B cell (primary cell): ENCODE data around the gene EXOC6. TPM values are rescaled to one million over a fixed set of nuclear protein-coding genes. Genes with fewer than 3 reads are reported as not detected.

Experiments
- ATAC-seq: fragments of 200-7000 bp; cut with Tn5 transposase; one replicate; pipeline ENCODE4 v1.10.0; 2021; ENCODE audit warnings: low read depth, mild to moderate bottlenecking, moderate number of reproducible peaks, moderate library complexity
- CTCF ChIA-PET: fragments of 350-600 bp; sonication (Branson Sonifier 250); formaldehyde crosslinking; loops from one replicate; lab custom pipeline; 2021; ENCODE audit warnings: antibody characterized with exemption, inconsistent platforms; lab: Charles Lee
- POLR2A ChIA-PET: fragments of 350-600 bp; sonication (Branson Sonifier 250); formaldehyde crosslinking; loops from one replicate; lab custom pipeline; 2021; ENCODE audit warnings: antibody characterized with exemption; lab: Charles Lee
- DNase-seq: peaks from one replicate; pipeline ENCODE4 v3.0.0; 2013
- H2AFZ ChIP-seq: 2 replicates; pipeline ENCODE4 v1.6.1; 2012; ENCODE audit warnings: mild to moderate bottlenecking, low read depth, low read length; ENCODE audit not compliant: insufficient read depth, poor library complexity, severe bottlenecking
- H3K27ac ChIP-seq, 2 donors: 1 replicate in 1 of 2; 2 replicates in 1 of 2; pipeline ENCODE4 v1.5.1; 2012 to 2013; ENCODE audit warnings: low read length in 2 of 2, mild to moderate bottlenecking in 2 of 2, moderate library complexity in 1 of 2
- H3K27me3 ChIP-seq, 4 experiments: fragments of 200-600 bp in 1 of 4; sonication (generic) in 1 of 4; replicated peaks in 1 of 4; 1 replicate in 2 of 4; 2 replicates in 2 of 4; pipeline versions ENCODE4 v1.6.1 to v1.7.0; 2013 to 2016; ENCODE audit warnings: low read length in 3 of 4, mild to moderate bottlenecking in 2 of 4, mixed read lengths in 1 of 4, moderate library complexity in 1 of 4; ENCODE audit not compliant: insufficient read depth in 4 of 4, control insufficient read depth in 3 of 4; ENCODE audit errors: control extremely low read depth in 1 of 4
- H3K36me3 ChIP-seq, 2 experiments: replicated peaks in 1 of 2; 1 replicate in 1 of 2; 2 replicates in 1 of 2; pipeline versions ENCODE4 v1.6.1 to v1.7.1; 2013; ENCODE audit warnings: low read length in 1 of 2; ENCODE audit not compliant: insufficient read depth in 2 of 2, control insufficient read depth in 1 of 2; ENCODE audit errors: control extremely low read depth in 1 of 2, extremely low read depth in 1 of 2
- H3K4me1 ChIP-seq, 2 donors: fragments of 200-600 bp in 1 of 2; sonication (generic) in 1 of 2; 1 replicate in 1 of 2; 2 replicates in 1 of 2; pipeline versions ENCODE4 v1.5.1 to v1.6.1; 2013 to 2017; ENCODE audit warnings: low read length in 2 of 2; ENCODE audit not compliant: control insufficient read depth in 2 of 2, insufficient read depth in 2 of 2
- H3K4me2 ChIP-seq: replicated peaks from 2 replicates; pipeline ENCODE3; 2012; ENCODE audit warnings: mild to moderate bottlenecking, low read depth, low read length; ENCODE audit not compliant: poor library complexity, severe bottlenecking
- H3K4me3 ChIP-seq, 5 experiments: fragments of 200-600 bp in 1 of 5; sonication (generic) in 1 of 5; 1 replicate in 3 of 5; 2 replicates in 2 of 5; pipeline versions ENCODE4 v1.5.1 to v1.7.0; 2011 to 2016; ENCODE audit warnings: low read length in 4 of 5, mild to moderate bottlenecking in 4 of 5, low read depth in 2 of 5, control low read depth in 1 of 5, moderate library complexity in 1 of 5; ENCODE audit not compliant: insufficient read depth in 1 of 5; ENCODE audit errors: control extremely low read depth in 1 of 5, extremely low read depth in 1 of 5
- H3K79me2 ChIP-seq: fragments of 200-600 bp; sonication (generic); one replicate; pipeline ENCODE4 v1.6.0; 2016; ENCODE audit warnings: low read length; ENCODE audit not compliant: control insufficient read depth, insufficient read depth
- H3K9ac ChIP-seq: fragments of 200-600 bp; sonication (generic); 2 replicates; pipeline ENCODE4 v1.6.1; 2017; ENCODE audit warnings: mild to moderate bottlenecking, low read length, moderate library complexity
- H3K9me3 ChIP-seq, 3 donors: one replicate each; pipeline versions ENCODE4 v1.6.1 to v1.7.1; 2013; ENCODE audit warnings: low read length in 2 of 3; ENCODE audit not compliant: control insufficient read depth in 2 of 3, insufficient read depth in 1 of 3; ENCODE audit errors: control extremely low read depth in 1 of 3
- H4K20me1 ChIP-seq: 2 replicates; pipeline ENCODE4 v1.6.0; 2012; ENCODE audit warnings: mild to moderate bottlenecking, low read length; ENCODE audit not compliant: insufficient read depth, control insufficient read depth, poor library complexity, severe bottlenecking
- H3K27ac Mint-ChIP-seq: one replicate; pipeline ENCODE4 v1.8.0; 2021; ENCODE audit warnings: mixed read lengths
- H3K27me3 Mint-ChIP-seq: one replicate; pipeline ENCODE4 v1.8.0; 2021; ENCODE audit warnings: mixed read lengths
- H3K4me1 Mint-ChIP-seq: one replicate; pipeline ENCODE4 v1.8.0; 2021; ENCODE audit warnings: mixed read lengths
- H3K4me3 Mint-ChIP-seq: one replicate; pipeline ENCODE4 v1.8.0; 2021; ENCODE audit warnings: mixed read lengths
- H3K9me3 Mint-ChIP-seq: one replicate; pipeline ENCODE4 v1.8.0; 2022; ENCODE audit warnings: mixed read lengths; ENCODE audit not compliant: insufficient read depth
- CTCF ChIP-seq: fragments of 200-600 bp; IDR thresholded peaks from one replicate; pipeline ENCODE4 v1.8.0; 2022; ENCODE audit warnings: antibody characterized with exemption, mild to moderate bottlenecking
- EZH2 ChIP-seq: IDR thresholded peaks from 2 replicates; pipeline ENCODE4 v1.6.1; 2012; ENCODE audit warnings: borderline replicate concordance, low read depth, mild to moderate bottlenecking, moderate library complexity, low read length; ENCODE audit not compliant: insufficient read depth, poor library complexity, severe bottlenecking
- WGBS: methylation state at CpG from one replicate; pipeline ENCODE4 v1.1.5; 2013; ENCODE audit warnings: missing lambda C conversion rate; ENCODE audit not compliant: insufficient coverage; 5-methylcytosine and 5-hydroxymethylcytosine counted together
- intact Hi-C: fragments of 100-400 bp; cut with micrococcal nuclease; formaldehyde crosslinking; loops from one replicate; pipeline ENCODE4 v1.10.0; 2022
- polyA plus RNA-seq: library from polyadenylated mRNA; depleted of rRNA; stranded (reverse); fragments of >200 nt; gene quantifications from 2 replicates; pipeline ENCODE4 v1.2.3, GENCODE V29; 2012
- total RNA-seq, 2 donors: library from RNA; stranded (reverse); fragments of 120-200 nt in 1 of 2; gene quantifications; 1 replicate in 1 of 2; 2 replicates in 1 of 2; pipeline versions ENCODE4 v1.2.3 to v1.2.4, GENCODE V29; 2013 to 2022

Gene EXOC6
- total and polyA plus RNA-seq, 2 donors (not counting 1 experiment from before 2014, with no cell fraction given), result 7.9 to 22.6 TPM

- CTCF ChIA-PET, result interaction anchor here (1.1 kb wide), 1 partner anchor 198 kb away, joined by 3 read pairs; no protein-coding TSS in a partner anchor
- no peak overlapping the region for H3K27ac ChIP-seq
- POLR2A ChIA-PET, result no interaction called here
- peaks cover 8% of the 10 kb centered on the region for H3K4me1 Mint-ChIP-seq
- H3K27me3 Mint-ChIP-seq, result no peaks in the 10 kb centered on the region
- no peak overlapping the region for H3K27ac Mint-ChIP-seq
- DNase-seq (no peak), ATAC-seq (no peak)
- no peak overlapping the region for H3K4me3 ChIP-seq
- no peaks in the 10 kb centered on the region for H3K27me3 ChIP-seq
- H2AFZ ChIP-seq, result no peak overlapping the region
- TF ChIP-seq CTCF (no peak), EZH2 (no peak)
- H3K36me3 ChIP-seq, result peaks cover 0 to 6% of the 10 kb centered on the region in 2 experiments
- no peaks in the 10 kb centered on the region for H3K9me3 Mint-ChIP-seq
- H3K4me3 Mint-ChIP-seq, result no peak overlapping the region
- no peak overlapping the region for H3K4me2 ChIP-seq
- intact Hi-C loops, result no loop called here
- peaks cover 67% of the 10 kb centered on the region for H3K79me2 ChIP-seq
- H3K4me1 ChIP-seq, result no peaks in the 10 kb centered on the region
- no peak overlapping the region for H3K9ac ChIP-seq
- no peaks in the 10 kb centered on the region for H3K9me3 ChIP-seq
- H4K20me1 ChIP-seq, result peaks cover 48% of the 10 kb centered on the region
Measured at GRCh38 chr10:92890471-92890870, 42.2 kb downstream of the EXOC6 start.

GRCh38 chr10:92891885-92892690 is 43.8 kb downstream of the EXOC6 start:
- H3K9me3 Mint-ChIP-seq, result no peaks in the 10 kb centered on the region
- POLR2A ChIA-PET, result no interaction called here
- 100% methylated on average over 3 of the region's 5 CpGs for WGBS
- H3K4me3 Mint-ChIP-seq, result no peak overlapping the region
- TF ChIP-seq CTCF (no peak), EZH2 (no peak)
- Histone ChIP-seq H3K4me2 (no peak overlapping the region), H3K27me3 (no peaks in the 10 kb centered on the region), H3K9me3 (no peaks in the 10 kb centered on the region), H3K4me1 (no peaks in the 10 kb centered on the region), H3K27ac (no peak overlapping the region), H3K36me3 (peaks cover 9 to 10% of the 10 kb centered on the region in 2 experiments), H3K79me2 (peaks cover 51% of the 10 kb centered on the region), H4K20me1 (peaks cover 38% of the 10 kb centered on the region), H2AFZ (no peak overlapping the region), H3K9ac (no peak overlapping the region), H3K4me3 (no peak overlapping the region)
- H3K27me3 Mint-ChIP-seq, result no peaks in the 10 kb centered on the region
- H3K4me1 Mint-ChIP-seq, result no peaks in the 10 kb centered on the region
- intact Hi-C loops, result no loop called here
- CTCF ChIA-PET, result interaction anchor here (1.2 kb wide), 1 partner anchor 19 kb away, joined by 6 read pairs; no protein-coding TSS in a partner anchor
- no peak for DNase-seq
- ATAC-seq, result no peak
- H3K27ac Mint-ChIP-seq, result no peak overlapping the region
